CD4-positive, alpha-beta T cell (primary cell): ENCODE measurements around the gene ORC4. TPM values are rescaled to one million over a fixed set of nuclear protein-coding genes. Genes with fewer than 3 reads are reported as not detected.

ENCODE experiments used
- ATAC-seq: fragments of 200-7000 bp; cut with Tn5 transposase; one replicate; pipeline ENCODE4 v1.10.0; 2022; ENCODE audit warnings: mild to moderate bottlenecking; ENCODE audit not compliant: poor library complexity
- CTCF ChIA-PET: fragments of 350-600 bp; sonication (Branson Sonifier 250); formaldehyde crosslinking; loops from one replicate; lab custom pipeline; 2021; ENCODE audit warnings: antibody characterized with exemption, inconsistent platforms; lab: Charles Lee
- POLR2A ChIA-PET: fragments of 350-600 bp; sonication (Branson Sonifier 250); formaldehyde crosslinking; loops from one replicate; lab custom pipeline; 2021; ENCODE audit warnings: antibody characterized with exemption, inconsistent platforms; lab: Charles Lee
- DNase-seq, 14 experiments: peaks; one replicate each; pipeline ENCODE4 v3.0.0-alpha.2; 2013 to 2020; ENCODE audit warnings: mixed read lengths in 2 of 14
- H3K27ac ChIP-seq, 2 donors: one replicate each; pipeline versions ENCODE4 v1.5.1 to v1.7.0; 2013; ENCODE audit warnings: low read length in 2 of 2, low read depth in 1 of 2, mild to moderate bottlenecking in 1 of 2
- H3K27me3 ChIP-seq, 2 experiments: 1 replicate in 1 of 2; 2 replicates in 1 of 2; pipeline versions ENCODE4 v1.6.1 to v1.7.0; 2013; ENCODE audit warnings: low read length in 2 of 2, control low read depth in 1 of 2, mild to moderate bottlenecking in 1 of 2, moderate library complexity in 1 of 2; ENCODE audit not compliant: insufficient read depth in 2 of 2, control insufficient read depth in 1 of 2
- H3K36me3 ChIP-seq: one replicate; pipeline ENCODE4 v1.6.1; 2013; ENCODE audit warnings: low read length, control low read depth; ENCODE audit not compliant: insufficient read depth
- H3K4me1 ChIP-seq: one replicate; pipeline ENCODE4 v1.6.1; 2013; ENCODE audit warnings: low read length, control low read depth; ENCODE audit not compliant: insufficient read depth
- H3K4me3 ChIP-seq: one replicate; pipeline ENCODE4 v1.5.1; 2013; ENCODE audit warnings: mild to moderate bottlenecking, low read length, moderate library complexity
- H3K9me3 ChIP-seq, 2 experiments: 1 replicate in 1 of 2; 2 replicates in 1 of 2; pipeline versions ENCODE4 v1.6.1 to v1.7.0; 2013; ENCODE audit warnings: low read length in 2 of 2, mild to moderate bottlenecking in 2 of 2, control low read depth in 1 of 2, moderate library complexity in 1 of 2; ENCODE audit not compliant: control insufficient read depth in 1 of 2, insufficient read depth in 1 of 2
- H3K27ac Mint-ChIP-seq: one replicate; pipeline ENCODE4 v1.8.0; 2020; ENCODE audit warnings: mixed read lengths
- H3K27me3 Mint-ChIP-seq: one replicate; pipeline ENCODE4 v1.8.0; 2021; ENCODE audit warnings: mixed read lengths
- H3K36me3 Mint-ChIP-seq: one replicate; pipeline ENCODE4 v1.8.0; 2021; ENCODE audit warnings: low read depth, mixed read lengths
- H3K4me1 Mint-ChIP-seq: one replicate; pipeline ENCODE4 v1.8.0; 2021; ENCODE audit warnings: low read depth, mixed read lengths
- H3K4me3 Mint-ChIP-seq: one replicate; pipeline ENCODE4 v1.8.0; 2020; ENCODE audit warnings: mild to moderate bottlenecking, mixed read lengths
- H3K9me3 Mint-ChIP-seq: one replicate; pipeline ENCODE4 v1.8.0; 2020; ENCODE audit warnings: mixed read lengths
- CTCF ChIP-seq: fragments of 200-600 bp; IDR thresholded peaks from one replicate; pipeline ENCODE4 v1.8.0; 2022; ENCODE audit warnings: antibody characterized with exemption, mild to moderate bottlenecking
- intact Hi-C, 2 experiments: fragments of 100-400 bp; cut with DNase I in 1 of 2; cut with micrococcal nuclease in 1 of 2; formaldehyde crosslinking; loops; one replicate each; pipeline versions ENCODE4 v1.15.1 to v1.9.0; 2023 to 2025; cut with DNase I, micrococcal nuclease
- total RNA-seq, 174 experiments: library from RNA in 2 of 174; stranded (reverse) in 2 of 174; gene quantifications; one replicate each; pipeline ENCODE4 v1.2.3 and lab custom pipeline; 2021 to 2026

The ORC4 gene
- total RNA-seq, 2 experiments from 2014 or later: 29.4 to 33.9 TPM

GRCh38 chr2:147884830-147885229 is 135.7 kb downstream of the ORC4 start:
- POLR2A ChIA-PET: no interaction called here

GRCh38 chr2:147882631-147883030 is 137.9 kb downstream of the ORC4 start:
- Histone ChIP-seq H3K4me3 (no peak overlapping the region), H3K4me1 (no peaks in the 10 kb centered on the region), H3K27me3 (no peaks in the 10 kb centered on the region), H3K27ac (no peak overlapping the region), H3K9me3 (no peaks in the 10 kb centered on the region), H3K36me3 (no peaks in the 10 kb centered on the region)
- ATAC-seq (no peak), DNase-seq (no peak)
- Mint-ChIP-seq H3K4me3 (no peak overlapping the region), H3K9me3 (no peaks in the 10 kb centered on the region), H3K27me3 (no peaks in the 10 kb centered on the region), H3K4me1 (peaks cover 46% of the 10 kb centered on the region), H3K27ac (no peak overlapping the region), H3K36me3 (no peaks in the 10 kb centered on the region)
- intact Hi-C loops: no loop called here
- TF ChIP-seq CTCF: no peak
- ChIA-PET CTCF (no interaction called here), POLR2A (no interaction called here)

More at GRCh38 chr2:147884830-147885229, 135.7 kb downstream of the ORC4 start:
- Mint-ChIP-seq H3K27me3 (no peaks in the 10 kb centered on the region), H3K9me3 (no peaks in the 10 kb centered on the region), H3K4me1 (peaks cover 44% of the 10 kb centered on the region), H3K36me3 (no peaks in the 10 kb centered on the region), H3K27ac (no peak overlapping the region), H3K4me3 (no peak overlapping the region)
- H3K9me3 ChIP-seq: no peaks in the 10 kb centered on the region
- H3K4me1 ChIP-seq: no peaks in the 10 kb centered on the region
- no peaks in the 10 kb centered on the region for H3K36me3 ChIP-seq
- intact Hi-C loops: no loop called here
- H3K27ac ChIP-seq: no peak overlapping the region
- no peak for ATAC-seq
- CTCF ChIA-PET: no interaction called here
- H3K4me3 ChIP-seq: no peak overlapping the region
- DNase-seq: no peak
- no peaks in the 10 kb centered on the region for H3K27me3 ChIP-seq
- no peak for TF ChIP-seq CTCF

Other genes starting within 250 kb of the ORC4 start
- gene ACVR2A, start 175.7 kb downstream of the ORC4 start, total RNA-seq: 10 to 100 TPM; 13.3 to 14.6 TPM
- 10 to 100 TPM; 49.8 to 52.9 TPM for gene MBD5, start 354 bp upstream of the ORC4 start, total RNA-seq